Superior temporal gyrus (tissue), 1 donor: ENCODE data around the gene BRD1.

Experiments
- DNase-seq: peaks from one replicate; pipeline ENCODE4 v3.0.0-alpha.2; 2016; ENCODE audit errors: extremely low spot score

Gene BRD1

GRCh38 chr22:49801391-49802060 is 26.1 kb downstream of the BRD1 start:
- DNase-seq: no peak

GRCh38 chr22:49800408-49801238 is 27.1 kb downstream of the BRD1 start:
- DNase-seq: no peak

- DNase-seq: no peak
These were observed 28.1 kb downstream of the BRD1 start for GRCh38 chr22:49799431-49800075.

- no peak for DNase-seq
These were observed 29.1 kb downstream of the BRD1 start for GRCh38 chr22:49798486-49799151.

GRCh38 chr22:49797706-49798105 is 30.0 kb downstream of the BRD1 start:
- DNase-seq: no peak

GRCh38 chr22:49796596-49797270 is 30.9 kb downstream of the BRD1 start:
- DNase-seq: no peak

- DNase-seq: no peak
These were observed 32.2 kb downstream of the BRD1 start for GRCh38 chr22:49795521-49795920.

- no peak for DNase-seq
These were observed 33.8 kb downstream of the BRD1 start for GRCh38 chr22:49793871-49794270.

GRCh38 chr22:49793296-49793695 is 34.4 kb downstream of the BRD1 start:
- DNase-seq: no peak

- DNase-seq: no peak
These were observed 35.6 kb downstream of the BRD1 start for GRCh38 chr22:49792107-49792506.

- no peak for DNase-seq
These were observed 36.0 kb downstream of the BRD1 start for GRCh38 chr22:49791682-49792081.

- DNase-seq: no peak
These were observed 36.8 kb downstream of the BRD1 start for GRCh38 chr22:49790912-49791311.

GRCh38 chr22:49789289-49790141 is 38.2 kb downstream of the BRD1 start:
- no peak for DNase-seq

- DNase-seq: no peak
These were observed 39.2 kb downstream of the BRD1 start for GRCh38 chr22:49788504-49788903.

- no peak for DNase-seq
These were observed 39.8 kb downstream of the BRD1 start for GRCh38 chr22:49787861-49788260.

- no peak for DNase-seq
These were observed 40.5 kb downstream of the BRD1 start for GRCh38 chr22:49786976-49787706.

- DNase-seq: no peak
These were observed 41.7 kb downstream of the BRD1 start for GRCh38 chr22:49785841-49786471.

GRCh38 chr22:49785046-49785521 is 42.6 kb downstream of the BRD1 start:
- no peak for DNase-seq

GRCh38 chr22:49784630-49784971 is 43.1 kb downstream of the BRD1 start:
- no peak for DNase-seq
